Esophagus muscularis mucosa (tissue), 4 donors: ENCODE data around the gene PDSS2. TPM values are rescaled to one million over a fixed set of nuclear protein-coding genes. Genes with fewer than 3 reads are reported as not detected.
"Not testable (repeated sequence)": the region's sequence is repeated elsewhere in the genome, so short reads cannot be mapped to it uniquely, and the experiment has no call there.

Experiments
- DNase-seq: peaks from one replicate; pipeline ENCODE4 v3.0.0-alpha.2; 2017; ENCODE audit errors: extremely low spot score
- H3K27ac ChIP-seq, 4 donors: fragments of 200-600 bp; sonication (generic); replicated peaks in 1 of 4; 1 replicate in 3 of 4; 2 replicates in 1 of 4; pipeline ENCODE4 v1.5.1; 2016 to 2019; ENCODE audit warnings: mild to moderate bottlenecking in 1 of 4
- H3K27me3 ChIP-seq, 4 donors: fragments of 200-600 bp; sonication (generic); one replicate each; pipeline versions ENCODE4 v1.5.1 to v1.6.0; 2016 to 2019
- H3K36me3 ChIP-seq, 4 donors: fragments of 200-600 bp; sonication (generic); one replicate each; pipeline ENCODE4 v1.5.1; 2016 to 2019
- H3K4me1 ChIP-seq, 4 donors: fragments of 200-600 bp; sonication (generic); one replicate each; pipeline ENCODE4 v1.5.1; 2016 to 2019
- H3K4me3 ChIP-seq, 4 donors: fragments of 200-600 bp; sonication (generic); 1 replicate in 2 of 4; 2 replicates in 2 of 4; pipeline ENCODE4 v1.5.1; 2016 to 2019; ENCODE audit warnings: mild to moderate bottlenecking in 4 of 4, moderate library complexity in 1 of 4
- H3K9me3 ChIP-seq, 4 donors: fragments of 200-600 bp; sonication (generic); 1 replicate in 3 of 4; 2 replicates in 1 of 4; pipeline ENCODE4 v1.5.1; 2016 to 2019
- EP300 ChIP-seq: sonication (generic); formaldehyde crosslinking; IDR thresholded peaks from one replicate; pipeline ENCODE4 v1.6.1; 2017; ENCODE audit warnings: antibody characterized with exemption
- POLR2A ChIP-seq: fragments of 450-650 bp; IDR thresholded peaks from one replicate; pipeline ENCODE4 v1.6.1; 2017; ENCODE audit warnings: antibody characterized with exemption, moderate library complexity, mild to moderate bottlenecking, low read depth
- POLR2AphosphoS5 ChIP-seq, 2 donors: sonication (generic); formaldehyde crosslinking; IDR thresholded peaks; one replicate each; pipeline ENCODE4 v1.6.1; 2017; ENCODE audit warnings: antibody characterized with exemption in 2 of 2
- WGBS: methylation state at CpG from one replicate; pipeline ENCODE4 v1.1.5; 2018; 5-methylcytosine and 5-hydroxymethylcytosine counted together
- intact Hi-C: fragments of 100-400 bp; cut with DNase I; formaldehyde crosslinking; loops from one replicate; pipeline ENCODE4 v1.15.1; 2023
- total RNA-seq, 4 donors: library from RNA; depleted of rRNA; stranded (reverse); fragments of >200 nt; gene quantifications; one replicate each; pipeline versions ENCODE4 v1.1.0 to v1.2.1, GENCODE V29; 2016
- TF ChIP-seq, protein P1 (sequence below), 3 experiments: fragments of 200-600 bp in 2 of 3; fragments of 450-650 bp in 1 of 3; sonication (generic) in 2 of 3; IDR thresholded peaks; one replicate each; pipeline ENCODE4 v1.5.1; 2017 to 2019; ENCODE audit warnings: antibody characterized with exemption in 3 of 3, mild to moderate bottlenecking in 2 of 3, moderate library complexity in 1 of 3

PDSS2 gene
- total RNA-seq, 4 donors from 2014 or later, result 6.6 to 10.8 (median 8.7) TPM

DNA sequence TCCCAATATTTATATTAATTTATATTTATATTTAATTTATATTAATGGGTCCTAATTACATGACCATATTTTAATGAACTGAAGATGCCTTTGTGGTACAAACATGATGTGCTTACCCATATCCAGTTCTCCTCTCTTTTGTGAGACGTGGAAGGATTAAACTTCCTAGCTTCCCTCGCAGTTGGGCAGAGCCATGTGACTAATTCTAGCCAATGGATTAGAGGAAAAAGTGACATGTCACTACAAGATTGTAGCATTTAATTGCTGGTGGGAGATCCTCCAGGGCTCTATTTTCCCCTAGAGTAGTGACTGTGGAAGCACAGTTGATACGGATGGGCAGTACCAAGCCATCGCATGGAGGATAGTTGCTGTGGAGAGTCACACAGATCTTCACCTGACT is 25.8 kb upstream of the PDSS2 start:
- H3K36me3 ChIP-seq, result no peaks in the 10 kb centered on the region
- intact Hi-C loops, result loop anchor here (10.0 kb wide), 2 partner anchors 150 to 180 kb away; no protein-coding TSS in a partner anchor
- peaks cover 8 to 20% (median 15%) of the 10 kb centered on the region in 4 donors for H3K4me1 ChIP-seq
- H3K27me3 ChIP-seq, result peaks cover 0 to 10% (median 0%) of the 10 kb centered on the region in 4 donors
- 89% methylated on average over 4 of the region's 4 CpGs for WGBS
- DNase-seq, result no peak
- no peak overlapping the region for H3K4me3 ChIP-seq
- no peaks in the 10 kb centered on the region for H3K9me3 ChIP-seq
- H3K27ac ChIP-seq, result no peak overlapping the region
- TF ChIP-seq, protein P1, sequence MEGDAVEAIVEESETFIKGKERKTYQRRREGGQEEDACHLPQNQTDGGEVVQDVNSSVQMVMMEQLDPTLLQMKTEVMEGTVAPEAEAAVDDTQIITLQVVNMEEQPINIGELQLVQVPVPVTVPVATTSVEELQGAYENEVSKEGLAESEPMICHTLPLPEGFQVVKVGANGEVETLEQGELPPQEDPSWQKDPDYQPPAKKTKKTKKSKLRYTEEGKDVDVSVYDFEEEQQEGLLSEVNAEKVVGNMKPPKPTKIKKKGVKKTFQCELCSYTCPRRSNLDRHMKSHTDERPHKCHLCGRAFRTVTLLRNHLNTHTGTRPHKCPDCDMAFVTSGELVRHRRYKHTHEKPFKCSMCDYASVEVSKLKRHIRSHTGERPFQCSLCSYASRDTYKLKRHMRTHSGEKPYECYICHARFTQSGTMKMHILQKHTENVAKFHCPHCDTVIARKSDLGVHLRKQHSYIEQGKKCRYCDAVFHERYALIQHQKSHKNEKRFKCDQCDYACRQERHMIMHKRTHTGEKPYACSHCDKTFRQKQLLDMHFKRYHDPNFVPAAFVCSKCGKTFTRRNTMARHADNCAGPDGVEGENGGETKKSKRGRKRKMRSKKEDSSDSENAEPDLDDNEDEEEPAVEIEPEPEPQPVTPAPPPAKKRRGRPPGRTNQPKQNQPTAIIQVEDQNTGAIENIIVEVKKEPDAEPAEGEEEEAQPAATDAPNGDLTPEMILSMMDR (IDR thresholded peaks at IDR 0.05), result no peak
- TF ChIP-seq POLR2AphosphoS5 (IDR thresholded peaks at IDR 0.05) (no peak), POLR2A (no peak), EP300 (no peak)

DNA sequence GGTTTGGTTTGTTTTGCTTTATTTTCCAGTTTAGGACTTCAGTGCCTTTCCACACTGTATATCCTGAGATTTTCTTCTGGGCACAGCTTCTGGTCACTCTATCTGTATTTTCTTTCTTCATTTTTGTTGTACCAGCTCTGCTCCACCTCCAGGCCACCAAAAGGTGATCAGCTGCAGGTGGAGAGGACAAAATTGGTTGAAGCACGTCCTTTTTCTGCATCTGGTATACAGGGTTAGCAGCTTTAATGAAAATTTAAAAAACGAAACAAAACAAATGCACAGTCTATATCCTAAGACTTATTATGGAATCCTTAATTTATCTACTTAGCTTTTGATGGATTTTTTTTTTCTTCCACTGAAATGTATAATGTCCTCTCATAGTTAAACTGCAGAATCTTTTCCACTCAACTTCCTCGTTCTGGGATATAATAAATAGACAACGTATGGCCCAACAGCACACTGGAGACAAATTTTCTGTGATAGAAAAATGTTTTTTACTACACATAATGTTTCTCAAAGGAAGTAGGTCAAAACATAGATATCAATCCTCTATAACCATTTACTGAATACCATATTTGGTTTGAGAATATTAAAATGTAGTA is 19.8 kb upstream of the PDSS2 start:
- Histone ChIP-seq H3K36me3 (no peaks in the 10 kb centered on the region), H3K27me3 (peaks cover 0 to 6% (median 0%) of the 10 kb centered on the region in 4 donors), H3K4me3 (no peak overlapping the region), H3K9me3 (no peaks in the 10 kb centered on the region), H3K27ac (no peak overlapping the region), H3K4me1 (no peaks in the 10 kb centered on the region)
- TF ChIP-seq EP300 (no peak), POLR2A (no peak), POLR2AphosphoS5 (IDR thresholded peaks at IDR 0.05) (no peak)
- TF ChIP-seq, protein P1 (IDR thresholded peaks at IDR 0.05), result no peak
- WGBS, result 88% methylated on average over 4 of the region's 4 CpGs
- intact Hi-C loops, result no loop called here
- no peak for DNase-seq

DNA sequence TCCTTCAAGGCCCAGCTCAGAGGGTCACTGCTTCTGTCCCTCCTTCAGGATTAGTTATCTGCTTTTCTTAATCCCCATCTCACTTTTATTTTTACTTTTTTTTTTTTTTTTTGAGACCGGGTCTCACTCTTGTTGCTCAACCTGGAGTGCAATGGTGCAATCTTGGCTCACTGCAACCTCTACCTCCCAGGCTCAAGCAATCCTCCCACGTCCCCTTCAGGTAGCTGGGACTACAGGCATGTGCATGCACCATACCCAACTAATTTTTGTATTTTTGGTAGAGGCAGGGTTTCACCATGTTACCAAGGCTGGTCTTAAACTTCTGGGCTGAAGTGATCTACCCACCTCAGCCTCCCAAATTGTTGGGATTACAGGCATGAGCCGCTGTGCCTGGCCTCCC is 16.5 kb upstream of the PDSS2 start:
- intact Hi-C loops, DNase-seq, H3K4me1 ChIP-seq, H3K4me3 ChIP-seq, H3K36me3 ChIP-seq, H3K27ac ChIP-seq, H3K9me3 ChIP-seq, H3K27me3 ChIP-seq: not testable (repeated sequence)
- WGBS, result 81% methylated on average over 3 of the region's 3 CpGs

DNA sequence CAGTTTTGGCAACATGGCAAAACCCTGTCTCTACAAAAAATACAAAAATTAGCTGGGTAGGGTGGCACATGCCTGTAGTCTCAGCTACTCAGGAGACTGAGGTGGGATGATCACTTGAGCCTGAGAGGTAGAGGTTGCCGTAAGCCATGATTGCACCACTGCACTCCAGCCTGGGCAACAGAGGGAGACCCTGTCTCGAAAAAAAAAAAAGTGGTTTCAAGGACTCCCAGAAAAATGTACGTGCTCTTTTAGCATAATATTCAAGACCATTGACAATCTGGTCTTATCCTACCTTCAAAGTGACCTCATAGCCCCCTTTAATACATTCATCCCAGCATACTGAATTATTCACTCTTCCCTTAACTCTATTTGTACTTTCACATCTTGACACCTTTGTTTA is 16.0 kb upstream of the PDSS2 start:
- H3K4me1 ChIP-seq, H3K27ac ChIP-seq, DNase-seq, H3K36me3 ChIP-seq, H3K4me3 ChIP-seq, intact Hi-C loops, H3K9me3 ChIP-seq, H3K27me3 ChIP-seq: not testable (repeated sequence)
- WGBS, result 93% methylated on average over 3 of the region's 3 CpGs

DNA sequence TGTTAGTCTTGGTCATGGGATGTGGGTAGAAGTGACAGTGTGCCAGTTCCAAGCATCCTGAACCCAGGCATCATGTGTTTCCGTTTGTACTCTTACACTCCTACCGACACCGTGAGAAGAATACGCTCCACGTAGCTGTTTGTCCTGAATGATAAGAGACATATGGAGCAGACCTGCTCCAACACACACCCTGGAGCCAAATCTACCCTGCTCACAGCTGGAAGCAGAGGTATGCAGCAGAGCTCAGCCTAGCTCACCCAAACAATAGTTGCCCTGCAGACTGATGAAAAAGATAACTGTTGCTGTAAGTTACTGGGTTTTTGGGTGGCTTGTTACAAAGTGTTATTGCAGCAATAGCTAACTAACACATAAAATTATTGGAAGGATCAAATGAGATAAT is 14.3 kb upstream of the PDSS2 start:
- WGBS, result 48% methylated on average over 5 of the region's 5 CpGs
- TF ChIP-seq EP300, result no peak
- no peak for TF ChIP-seq POLR2AphosphoS5 (IDR thresholded peaks at IDR 0.05)
- TF ChIP-seq, protein P1 (IDR thresholded peaks at IDR 0.05), result no peak
- TF ChIP-seq POLR2A, result no peak
- intact Hi-C loops, result no loop called here
- Histone ChIP-seq H3K9me3 (no peaks in the 10 kb centered on the region), H3K27ac (no peak overlapping the region), H3K4me1 (no peaks in the 10 kb centered on the region), H3K4me3 (no peak overlapping the region), H3K27me3 (no peaks in the 10 kb centered on the region), H3K36me3 (no peaks in the 10 kb centered on the region)
- DNase-seq, result no peak

DNA sequence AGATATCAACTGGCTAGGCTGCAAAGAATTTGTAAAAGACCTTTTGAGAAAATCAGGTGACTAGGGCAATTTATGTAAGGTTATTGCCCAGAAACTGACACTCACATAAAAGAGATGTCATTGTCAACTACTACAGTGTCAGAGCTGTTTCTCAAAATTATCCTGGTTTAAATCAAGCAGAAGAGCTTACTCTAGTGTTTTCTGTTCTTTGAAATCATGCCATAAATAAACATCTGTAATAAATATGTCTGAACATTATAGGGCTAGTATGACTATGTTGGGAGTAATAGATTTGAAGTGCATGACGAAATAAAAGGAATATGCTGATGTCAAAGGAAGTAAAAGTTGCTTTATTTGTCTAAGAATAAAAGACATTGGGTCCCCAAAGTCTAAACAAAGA is 11.0 kb upstream of the PDSS2 start:
- H3K27me3 ChIP-seq, result no peaks in the 10 kb centered on the region
- H3K27ac ChIP-seq, result no peak overlapping the region
- TF ChIP-seq EP300 (no peak), POLR2AphosphoS5 (IDR thresholded peaks at IDR 0.05) (no peak), POLR2A (no peak)
- TF ChIP-seq, protein P1 (IDR thresholded peaks at IDR 0.05), result no peak
- WGBS, result 91% methylated on average over 1 of the region's 1 CpG
- no peaks in the 10 kb centered on the region for H3K9me3 ChIP-seq
- intact Hi-C loops, result no loop called here
- DNase-seq, result no peak
- no peaks in the 10 kb centered on the region for H3K36me3 ChIP-seq
- H3K4me3 ChIP-seq, result no peak overlapping the region
- no peaks in the 10 kb centered on the region for H3K4me1 ChIP-seq
